Fibroblast of skin of right biceps (primary cell): ENCODE data around the gene TNFAIP1.
"Not testable (repeated sequence)": the region's sequence is repeated elsewhere in the genome, so short reads cannot be mapped to it uniquely, and the experiment has no call there.

Experiments used
- DNase-seq: peaks from one replicate; pipeline ENCODE4 v3.0.0-alpha.2; 2013

Gene TNFAIP1, protein sequence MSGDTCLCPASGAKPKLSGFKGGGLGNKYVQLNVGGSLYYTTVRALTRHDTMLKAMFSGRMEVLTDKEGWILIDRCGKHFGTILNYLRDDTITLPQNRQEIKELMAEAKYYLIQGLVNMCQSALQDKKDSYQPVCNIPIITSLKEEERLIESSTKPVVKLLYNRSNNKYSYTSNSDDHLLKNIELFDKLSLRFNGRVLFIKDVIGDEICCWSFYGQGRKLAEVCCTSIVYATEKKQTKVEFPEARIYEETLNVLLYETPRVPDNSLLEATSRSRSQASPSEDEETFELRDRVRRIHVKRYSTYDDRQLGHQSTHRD

DNA sequence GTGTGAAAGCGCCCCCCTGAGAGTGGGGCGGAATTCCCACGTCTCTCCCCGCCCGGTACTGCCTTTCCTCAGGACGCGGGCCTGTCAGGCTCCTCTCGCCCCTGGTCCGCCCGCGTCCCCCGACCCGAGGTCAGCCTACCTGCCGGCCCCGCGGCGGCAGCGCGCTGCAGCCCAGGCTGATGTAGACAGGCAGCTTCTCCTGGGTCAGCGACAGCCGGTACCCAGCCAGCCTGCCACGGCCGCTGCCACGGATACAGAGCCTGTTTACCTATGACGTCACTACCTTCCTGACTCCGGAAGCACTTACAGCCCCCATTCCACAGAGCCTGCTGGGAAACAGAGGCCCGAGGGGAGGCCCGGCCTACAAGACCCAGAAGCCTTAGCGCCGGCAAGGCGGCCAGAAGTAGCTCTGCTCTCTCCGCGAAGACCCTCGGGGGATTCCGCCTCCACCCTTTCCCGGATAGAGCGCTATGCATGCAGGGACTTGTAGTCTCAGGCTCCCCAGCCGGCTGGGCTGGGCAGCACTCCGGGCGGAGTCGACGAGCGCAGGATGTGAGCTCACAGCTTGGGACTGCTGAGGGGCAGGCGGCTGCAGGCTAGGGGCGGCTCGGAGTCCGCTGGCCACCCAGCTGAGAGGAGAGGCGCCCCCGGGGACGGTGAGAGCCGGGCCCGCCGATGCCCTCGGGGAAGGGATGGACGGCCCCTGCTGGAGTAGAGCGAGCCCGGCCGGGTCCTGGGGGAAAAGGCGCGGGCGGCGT lies at the start of gene TNFAIP1, which contains the start of gene IFT20:
TSS of gene TNFAIP1 (plus strand) at position 561 of the 758 bp plus-strand sequence. CDS start 3,761 bp downstream, outside the sequence.
TSS of gene IFT20 (minus strand) at position 272 of the 758 bp plus-strand sequence. CDS start 3,487 bp downstream, outside the sequence.
- DNase-seq: peak; percentile 100

DNA sequence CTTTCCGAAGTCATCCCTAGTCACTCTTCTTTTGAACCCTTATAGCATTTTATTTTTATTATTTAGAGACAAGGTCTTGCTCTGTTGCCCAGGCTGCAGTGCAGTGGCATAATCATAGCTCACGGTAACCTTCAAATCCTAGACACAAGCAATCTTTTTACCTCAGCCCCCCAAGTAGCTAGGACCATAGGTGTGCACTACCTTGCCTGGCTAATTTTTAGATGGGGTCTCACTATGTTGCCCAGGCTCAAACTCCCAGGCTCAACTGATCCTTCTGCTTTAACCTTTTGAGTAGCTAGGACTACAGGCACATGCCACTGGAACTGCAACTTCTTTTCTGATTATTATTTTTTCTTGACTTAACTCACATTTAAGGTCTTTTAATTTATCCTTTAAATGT lies 49.6 kb upstream of the TNFAIP1 start:
- DNase-seq: no peak

DNA sequence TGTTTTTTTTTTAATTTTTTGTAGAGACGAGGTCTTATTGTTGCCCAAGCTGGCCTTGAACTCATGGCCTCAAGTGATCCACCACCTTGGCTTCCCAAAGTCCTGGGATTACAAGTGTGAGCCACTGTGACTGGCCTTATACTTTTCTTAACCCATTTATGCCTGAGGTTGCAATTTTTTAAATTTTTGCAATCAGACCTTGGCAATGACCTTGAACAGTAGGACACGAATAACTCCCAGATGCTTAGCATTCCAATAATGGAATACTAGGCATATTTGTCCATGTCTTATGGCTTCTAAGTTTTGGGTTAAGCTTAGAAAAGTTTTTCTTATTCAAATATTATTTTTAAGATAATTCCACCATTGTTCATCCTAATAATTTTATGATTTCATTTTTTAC lies 44.9 kb upstream of the TNFAIP1 start:
- no peak for DNase-seq

DNA sequence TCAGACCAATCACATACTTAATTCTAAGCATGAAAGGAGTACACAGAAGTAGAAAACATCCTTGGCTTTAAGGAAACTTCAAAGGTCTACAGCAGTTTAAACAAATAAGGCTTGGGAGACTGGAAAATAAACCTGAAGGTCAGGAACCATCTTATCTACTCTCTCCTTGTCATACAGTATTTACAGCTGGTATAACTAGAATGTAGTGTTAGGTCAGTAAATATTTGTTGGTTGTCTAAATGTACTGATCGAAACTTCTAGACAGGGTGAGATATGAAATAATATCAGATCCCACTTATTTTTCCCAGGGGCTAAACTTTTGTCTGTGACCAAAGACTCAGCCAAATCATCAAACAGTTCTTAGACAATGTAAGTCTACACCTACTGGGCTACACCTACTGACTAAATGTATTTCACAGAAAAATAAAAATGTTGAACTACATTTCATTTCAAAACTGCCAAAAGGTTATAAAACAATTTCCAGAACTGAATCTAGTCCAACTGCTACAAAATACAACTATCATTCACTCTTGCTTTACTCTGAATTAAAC lies 43.7 kb upstream of the TNFAIP1 start:
- DNase-seq: no peak

DNA sequence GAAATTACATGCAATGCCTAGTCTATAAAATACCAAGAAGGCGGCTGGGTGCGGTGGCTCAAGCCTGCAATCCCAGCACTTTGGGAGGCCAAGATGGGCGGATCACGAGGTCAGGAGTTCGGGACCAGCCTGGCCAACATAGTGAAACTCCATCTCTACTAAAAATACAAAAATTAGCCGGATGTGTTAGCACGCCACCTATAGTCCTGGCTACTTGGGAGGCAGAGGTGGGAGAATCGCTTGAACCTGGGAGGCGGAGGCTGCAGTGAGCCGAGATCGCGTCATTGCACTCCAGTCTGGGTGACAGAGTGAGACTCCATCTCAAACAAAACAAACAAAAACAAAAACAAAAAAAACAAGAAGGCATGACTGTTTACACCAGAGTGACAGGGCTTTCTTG lies 42.7 kb upstream of the TNFAIP1 start:
- not testable (repeated sequence) for DNase-seq

DNA sequence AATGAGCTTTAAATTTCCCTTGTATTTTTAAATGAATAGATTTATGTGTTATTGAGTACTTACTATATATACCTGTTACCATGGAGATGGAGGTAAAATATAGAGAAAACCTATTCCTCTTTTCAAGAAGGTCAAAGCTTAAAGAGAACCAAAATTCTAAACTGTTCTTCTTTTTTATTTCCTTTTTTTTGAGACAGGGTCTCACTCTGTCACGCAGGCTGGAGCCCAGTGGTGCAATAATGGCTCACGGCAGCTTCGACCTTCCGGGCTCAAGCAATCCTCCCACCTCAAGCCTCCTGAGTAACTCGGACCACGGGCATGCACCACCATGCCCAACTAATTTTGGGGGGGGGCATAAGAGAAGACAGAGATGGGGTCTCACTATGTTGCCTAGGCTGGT lies 41.6 kb upstream of the TNFAIP1 start:
- DNase-seq: no peak

DNA sequence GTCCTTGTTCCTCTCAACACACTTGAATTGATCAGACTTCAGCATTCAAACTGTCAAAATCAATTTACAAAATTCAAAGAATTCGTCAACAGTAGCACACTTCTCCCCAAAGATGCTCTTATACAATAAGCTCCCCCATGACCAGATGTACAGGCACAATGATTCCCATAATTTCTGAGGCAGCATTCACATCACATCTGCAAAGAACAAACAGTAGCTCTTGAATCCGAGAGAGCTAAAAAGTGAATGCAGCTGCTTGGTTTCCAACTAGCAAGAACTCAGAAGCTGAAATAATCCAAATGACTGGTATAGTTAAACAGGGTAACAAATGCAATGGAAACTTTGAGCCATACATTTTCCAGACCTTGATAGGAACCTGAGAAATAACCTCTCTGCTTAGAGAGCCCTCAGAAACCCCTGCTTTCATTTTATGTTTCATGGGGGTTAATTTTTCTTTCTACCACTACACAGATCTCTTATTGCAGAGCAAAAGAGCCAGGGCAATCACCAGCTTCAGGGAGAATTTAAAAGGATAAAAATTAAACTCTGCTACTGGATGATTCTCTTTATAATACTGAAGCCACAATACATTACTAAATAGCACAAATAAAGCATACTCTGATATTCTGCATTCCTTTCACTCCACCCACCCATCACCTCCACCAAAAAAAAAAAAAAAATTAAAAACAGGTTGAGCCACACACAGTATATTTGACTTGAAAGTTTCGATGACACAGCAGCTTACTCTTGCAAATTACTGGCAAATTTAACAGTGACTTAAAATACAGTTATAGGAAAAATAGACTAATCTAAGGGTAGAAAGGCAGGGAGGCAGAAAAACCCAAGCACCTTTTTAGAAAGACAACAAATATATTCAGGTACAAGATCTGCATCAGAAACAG lies 39.6 kb upstream of the TNFAIP1 start:
- DNase-seq: no peak

DNA sequence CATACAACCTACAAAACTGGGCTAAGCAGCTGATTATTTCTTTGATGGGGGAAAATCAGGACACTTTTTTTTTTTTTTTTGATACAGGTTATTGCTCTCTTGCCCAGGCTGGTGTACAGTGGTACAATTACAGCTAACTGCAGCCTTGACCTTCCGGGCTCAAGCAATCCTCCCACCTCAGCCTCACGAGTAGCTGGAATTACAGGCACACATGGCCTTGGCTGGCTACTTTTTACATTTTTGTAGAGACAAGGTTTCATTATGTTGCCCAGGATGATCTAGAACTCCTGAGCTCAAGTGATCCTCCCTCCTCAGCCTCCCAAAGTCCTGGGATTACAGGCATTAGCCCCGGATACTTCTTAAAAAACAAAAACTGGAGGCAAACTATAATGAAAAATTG lies 37.1 kb upstream of the TNFAIP1 start:
- no peak for DNase-seq

DNA sequence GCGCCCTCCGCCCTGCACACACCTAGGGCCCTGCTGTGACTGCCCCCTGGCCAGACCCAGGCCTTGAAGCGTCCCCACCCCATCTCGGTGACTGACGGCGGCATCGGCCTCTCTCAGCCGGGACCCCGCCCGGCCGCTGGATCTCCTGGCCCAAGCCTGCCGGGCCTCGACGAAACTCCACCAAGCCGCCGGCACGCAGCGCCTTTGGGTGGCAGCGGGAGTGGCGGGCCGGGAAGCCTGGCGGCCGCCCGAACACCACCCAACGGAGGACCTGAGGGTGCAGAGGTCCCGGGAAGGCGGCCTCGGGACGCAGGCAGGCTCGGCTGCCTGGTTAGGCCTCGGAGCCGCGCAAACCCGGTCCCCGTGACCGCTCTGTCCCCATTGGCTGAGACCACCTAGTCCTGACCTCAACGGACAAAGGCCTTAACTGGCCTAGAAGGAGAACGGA lies 28.6 kb upstream of the TNFAIP1 start:
- DNase-seq: no peak

DNA sequence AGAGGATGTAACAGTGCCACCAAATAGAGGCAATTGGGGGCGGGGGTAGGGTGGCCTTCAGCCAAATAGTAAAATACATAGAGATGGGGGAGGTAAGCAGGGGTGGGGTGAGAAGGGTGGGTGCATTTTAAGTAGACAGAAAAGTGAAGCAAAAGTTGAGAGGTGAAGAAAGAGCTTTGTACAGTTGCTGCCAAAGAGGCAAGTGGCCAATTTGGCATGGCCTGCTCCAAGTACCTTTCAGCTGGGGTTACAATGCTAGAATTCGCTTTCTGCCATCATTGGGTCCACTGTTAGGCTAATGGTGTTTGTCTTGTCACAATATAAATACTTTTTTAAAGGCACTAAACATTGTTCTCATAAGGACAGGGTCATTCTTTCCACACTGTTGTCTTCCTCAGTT lies 21.7 kb upstream of the TNFAIP1 start:
- DNase-seq: no peak

DNA sequence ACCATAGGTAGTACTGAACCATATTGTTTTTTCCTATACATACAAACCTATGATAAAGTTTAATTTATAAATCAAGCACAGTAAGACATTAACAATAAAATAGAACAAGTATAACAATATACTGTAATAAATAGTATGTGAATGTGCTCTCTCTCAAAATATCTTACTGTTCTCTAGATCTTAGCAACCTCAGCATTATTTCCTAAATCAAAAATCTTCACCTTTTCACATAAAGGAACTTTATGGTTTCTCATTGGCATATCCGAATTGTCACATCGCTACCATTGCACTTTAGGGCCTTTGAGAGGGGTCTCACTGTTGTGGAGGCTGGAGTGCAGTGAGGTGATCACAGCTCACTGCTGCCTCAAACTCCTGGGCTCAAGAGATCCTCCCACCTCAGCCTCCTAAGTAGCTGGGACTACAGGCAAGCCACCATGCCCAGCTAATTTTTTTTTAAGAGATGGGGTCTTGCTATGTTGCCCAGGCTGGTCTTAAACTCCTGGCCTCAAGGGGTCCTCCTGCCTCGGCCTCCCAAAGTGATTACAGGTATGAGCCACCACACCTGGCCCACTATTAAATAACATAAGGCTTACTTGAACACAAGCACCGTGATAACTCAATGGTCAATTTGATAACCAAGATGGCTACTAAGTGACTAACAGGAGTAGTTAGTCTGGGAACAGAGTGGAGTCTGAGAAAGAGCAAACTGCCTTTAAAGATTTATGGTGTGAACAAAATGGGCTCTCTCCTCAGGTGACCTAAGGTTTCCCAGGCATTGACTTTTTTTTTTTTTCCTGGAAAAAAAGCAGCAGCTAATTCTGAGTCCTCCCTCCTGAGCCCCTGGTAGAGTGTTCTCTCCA lies 19.5 kb upstream of the TNFAIP1 start:
- no peak for DNase-seq

DNA sequence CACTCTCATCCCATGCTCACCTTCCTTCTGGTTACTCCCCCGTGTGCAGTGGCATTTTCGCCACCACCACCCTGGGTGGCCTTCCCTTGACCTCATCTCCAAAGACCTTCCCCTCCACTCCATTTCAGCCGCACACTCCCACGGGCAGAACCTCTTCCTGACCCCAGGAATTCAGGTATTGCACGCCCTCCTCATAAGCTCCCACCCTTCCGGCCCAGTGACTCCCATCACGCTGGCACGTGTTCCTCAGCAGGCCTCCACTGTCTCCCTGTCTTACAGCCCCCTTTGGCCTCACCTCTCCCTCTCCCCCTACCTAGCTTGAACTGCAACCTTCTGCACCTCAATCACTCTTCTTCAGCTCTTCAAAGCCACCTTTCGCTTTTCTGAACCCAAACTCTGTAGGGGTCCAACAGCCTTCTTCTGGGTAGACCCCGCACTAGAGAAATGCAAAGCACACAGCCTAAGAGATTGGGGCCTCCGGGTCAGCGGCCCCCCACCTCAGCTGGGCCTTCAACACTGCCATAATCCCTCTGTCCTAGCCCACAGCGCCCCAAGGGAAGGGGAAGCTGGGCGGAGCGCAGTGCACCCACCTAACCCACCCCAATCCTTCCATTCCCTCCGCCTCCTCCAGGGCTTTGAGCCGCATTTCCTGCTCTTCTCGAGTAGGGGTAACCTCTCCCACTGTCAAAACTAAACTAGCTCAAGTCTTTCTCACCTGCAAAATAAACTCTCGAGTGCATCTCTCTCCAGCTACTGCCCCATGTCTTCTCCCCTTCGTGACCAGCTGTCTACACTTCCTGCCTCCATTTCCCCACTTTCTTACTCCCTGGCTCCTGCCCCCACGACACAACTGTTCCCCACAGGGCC lies 18.2 kb upstream of the TNFAIP1 start:
- no peak for DNase-seq

DNA sequence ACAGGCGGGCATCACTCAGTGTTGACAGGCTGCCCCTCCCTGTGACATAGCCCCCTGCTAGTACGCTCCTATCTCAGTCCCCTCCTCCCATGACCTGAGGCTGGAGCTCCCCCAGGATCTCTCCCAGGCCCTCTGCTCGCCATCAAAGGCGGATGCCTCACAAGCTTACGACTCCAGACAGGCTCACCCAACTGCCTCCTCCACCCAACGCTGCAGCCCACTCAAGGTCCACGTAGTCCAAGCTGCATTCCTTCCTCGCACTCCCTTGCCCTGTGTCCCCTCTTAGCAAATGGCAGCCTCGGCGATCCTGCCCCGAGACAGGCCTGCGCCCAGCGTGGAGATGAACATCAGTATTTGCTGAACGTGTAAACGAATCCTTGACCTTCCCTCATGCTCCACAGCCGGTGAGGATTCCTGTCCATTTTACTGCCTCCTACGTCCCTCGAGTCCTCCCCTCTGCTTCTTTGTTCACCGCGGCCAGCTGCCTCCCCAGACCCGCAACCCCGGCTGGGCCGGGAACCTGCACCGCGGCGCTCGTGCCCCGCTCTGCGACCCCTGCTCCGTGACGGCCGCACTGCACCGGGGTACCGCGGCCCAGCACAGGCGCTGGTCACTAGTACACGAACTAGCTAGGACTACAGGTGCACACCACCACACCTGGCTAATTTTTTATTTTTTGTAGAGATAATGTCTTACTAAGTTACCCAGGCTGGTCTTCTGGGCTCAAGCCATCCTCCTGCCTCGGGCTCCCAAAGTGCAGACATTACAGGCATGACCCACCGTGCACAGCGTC lies 17.4 kb upstream of the TNFAIP1 start:
- no peak for DNase-seq

DNA sequence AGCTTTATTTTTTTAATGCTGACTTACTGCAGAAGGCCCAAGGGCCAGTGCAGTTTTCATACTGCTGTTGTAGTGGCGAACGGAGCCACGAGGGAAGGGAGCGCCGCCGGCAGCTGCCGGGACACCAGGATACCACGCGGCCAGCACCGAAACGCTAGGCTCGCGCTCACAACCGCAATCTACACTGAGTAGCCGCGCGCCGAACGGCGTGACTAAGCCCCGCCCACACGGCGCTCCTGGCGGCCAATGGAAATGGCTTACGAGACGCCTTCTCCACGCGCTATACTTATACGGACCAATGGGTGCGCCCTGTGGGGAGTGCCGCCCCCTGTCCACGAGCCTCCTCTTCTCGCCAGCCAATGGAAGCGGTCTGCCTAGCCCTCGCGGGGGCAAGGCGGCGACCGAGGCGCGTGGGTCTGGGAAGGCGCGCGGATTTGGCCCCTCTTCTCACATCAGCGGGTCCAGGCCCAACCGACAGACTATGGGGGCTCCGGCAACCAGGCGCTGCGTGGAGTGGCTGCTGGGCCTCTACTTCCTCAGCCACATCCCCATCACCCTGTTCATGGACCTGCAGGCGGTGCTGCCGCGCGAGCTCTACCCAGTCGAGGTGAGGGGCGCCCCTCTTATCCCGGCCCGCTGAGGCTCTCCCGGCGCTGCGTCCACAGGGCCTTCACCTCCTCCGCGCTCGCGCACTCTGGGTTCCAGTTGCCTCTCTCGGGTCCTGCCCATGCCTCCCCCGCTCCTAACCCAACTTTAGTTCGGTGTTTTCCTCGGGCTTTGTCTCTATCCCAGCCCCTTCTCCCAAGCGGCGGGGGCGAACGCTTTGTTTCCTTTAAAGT lies 16.6 kb upstream of the TNFAIP1 start, which contains the start of gene TMEM97:
TSS of gene TMEM97 (plus strand) at position 442 of the 839 bp plus-strand sequence. CDS start at position 482, 40 bp downstream.
- DNase-seq: peak; percentile 96

DNA sequence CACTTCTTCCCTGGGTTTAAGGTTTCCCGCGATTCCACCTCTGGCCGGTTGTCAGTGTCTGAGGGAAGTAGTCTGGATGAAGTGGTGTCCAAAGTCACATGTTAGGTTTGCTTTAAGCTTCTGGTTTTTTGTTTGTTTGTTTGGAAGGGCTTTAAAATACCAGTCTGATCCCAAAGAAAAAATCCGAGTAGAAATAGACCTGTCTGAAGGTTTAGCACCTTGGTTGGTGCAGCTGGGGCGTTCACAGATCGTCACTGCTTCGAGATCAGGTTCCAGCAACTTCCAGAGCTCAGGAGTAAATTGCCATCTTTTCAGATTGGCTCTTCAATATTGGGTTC lies 16.0 kb upstream of the TNFAIP1 start:
- no peak for DNase-seq

DNA sequence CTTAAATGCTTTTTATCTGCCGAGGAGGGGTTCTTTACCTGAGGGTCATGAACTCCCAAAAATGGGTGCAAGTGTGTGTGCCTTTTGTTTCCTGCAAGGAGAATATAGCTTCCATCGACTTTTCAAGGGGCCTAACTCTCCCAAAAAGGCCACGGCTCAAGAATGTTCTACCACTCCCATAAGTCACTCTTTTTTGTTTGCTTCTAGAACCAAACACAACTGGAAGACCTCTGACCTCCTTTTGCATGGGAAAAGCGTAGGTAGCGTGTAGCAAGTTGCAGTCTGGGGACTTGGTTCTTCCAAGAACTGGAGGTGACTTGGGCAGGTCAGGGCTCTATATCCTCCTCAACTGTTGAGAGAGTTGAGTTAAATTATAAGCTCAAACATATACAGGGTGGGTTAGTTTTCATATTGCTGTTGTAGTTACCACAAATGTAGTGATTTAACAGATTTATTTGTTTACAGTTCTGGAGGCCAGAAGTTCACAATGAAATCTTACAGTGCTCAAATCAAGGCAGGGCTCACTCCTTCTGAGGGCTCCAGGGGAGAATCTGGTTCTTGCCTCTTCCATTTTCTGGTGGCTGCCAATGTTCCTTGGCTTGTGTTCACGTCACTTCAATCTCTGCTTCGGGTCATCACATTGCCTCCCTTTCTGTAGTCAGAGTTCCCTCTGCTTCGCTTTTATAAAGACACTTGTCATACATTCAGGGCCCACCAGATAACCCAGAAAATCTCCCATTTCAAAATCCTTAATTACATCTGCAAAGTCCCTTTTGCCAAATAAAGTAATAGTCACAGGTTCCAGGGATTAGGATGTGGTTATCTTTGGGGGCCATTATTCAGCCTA lies 15.1 kb upstream of the TNFAIP1 start:
- no peak for DNase-seq

DNA sequence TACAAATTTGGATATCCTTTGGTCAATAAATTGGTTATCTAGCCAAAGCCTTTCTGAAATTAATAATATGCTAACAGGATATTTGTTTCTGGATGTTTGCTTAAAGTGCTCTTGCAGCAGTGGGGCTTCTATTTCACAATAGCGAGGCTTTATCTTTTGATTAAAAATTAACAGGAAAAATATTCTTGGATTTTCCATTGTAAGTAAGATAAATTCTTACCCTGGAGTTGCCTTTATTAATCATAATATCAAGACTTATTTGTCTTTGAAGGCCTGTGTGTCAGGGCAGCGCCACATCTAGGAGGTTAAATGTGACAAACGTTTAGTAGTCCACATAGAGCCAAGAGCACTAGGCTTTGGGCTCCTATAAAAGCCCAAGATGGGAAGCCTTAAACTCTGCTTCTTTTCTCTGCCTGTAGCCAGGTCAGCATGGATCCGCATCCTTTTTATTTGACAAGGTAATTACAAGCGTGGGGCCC lies 11.3 kb upstream of the TNFAIP1 start:
- no peak for DNase-seq

DNA sequence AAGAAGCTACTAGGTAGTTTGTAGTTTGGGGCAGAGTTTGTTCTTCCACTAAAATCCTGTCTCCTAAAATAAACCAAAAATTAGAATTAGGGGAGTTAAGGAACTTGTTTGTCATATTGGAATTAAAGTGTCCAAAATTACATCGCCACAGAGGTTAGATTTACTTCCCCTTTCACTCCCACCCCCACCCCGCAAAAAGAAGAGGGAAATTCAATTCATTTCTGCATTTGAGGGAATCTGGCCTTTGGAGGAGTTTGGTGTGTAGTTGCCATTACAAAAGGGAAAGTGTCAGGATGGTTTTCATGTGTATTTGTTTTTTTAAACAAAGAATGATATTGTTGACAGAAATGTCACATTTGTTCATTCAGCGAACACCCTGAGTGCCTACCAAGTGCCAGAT lies 10.8 kb upstream of the TNFAIP1 start:
- no peak for DNase-seq
